GM13977 (cell line): ENCODE measurements around the gene CFAP46.

Experiments
- DNase-seq: peaks from one replicate; pipeline ENCODE4 v3.0.0; 2012; ENCODE audit warnings: low spot score
- CTCF ChIP-seq: IDR thresholded peaks from 2 replicates; pipeline ENCODE4 v1.5.1; 2012; ENCODE audit warnings: mild to moderate bottlenecking, control low read depth; ENCODE audit not compliant: insufficient read depth; ENCODE audit errors: extremely low read depth, missing control alignments
- in situ Hi-C: fragments of 300-500 bp; cut with MboI; formaldehyde crosslinking; loops from one replicate; pipeline ENCODE4 v1.12.0; 2022; ENCODE audit warnings: low sequenced_read_pairs, low pct_unique_long_range_greater_than_20kb, mixed read lengths, inconsistent platforms; ENCODE audit not compliant: unreplicated experiment

The CFAP46 gene

GRCh38 chr10:132838346-132838970, 103.9 kb downstream of the CFAP46 start:
- in situ Hi-C loops = no loop called here
- no peak for DNase-seq
- TF ChIP-seq CTCF = no peak

GRCh38 chr10:132837905-132838304, 104.5 kb downstream of the CFAP46 start:
- in situ Hi-C loops = no loop called here
- no peak for TF ChIP-seq CTCF

GRCh38 chr10:132836832-132837540, 105.4 kb downstream of the CFAP46 start:
- TF ChIP-seq CTCF = peak; percentile 74
- in situ Hi-C loops = no loop called here
- DNase-seq = peak; percentile 81

More at GRCh38 chr10:132837905-132838304, 104.5 kb downstream of the CFAP46 start:
- DNase-seq = no peak

GRCh38 chr10:132836248-132836831, 106.0 kb downstream of the CFAP46 start:
- in situ Hi-C loops = no loop called here
- TF ChIP-seq CTCF = no peak
- no peak for DNase-seq

GRCh38 chr10:132835848-132836233, 106.5 kb downstream of the CFAP46 start:
- in situ Hi-C loops = no loop called here
- DNase-seq = no peak
- TF ChIP-seq CTCF = no peak

- in situ Hi-C loops = no loop called here
- no peak for DNase-seq
- TF ChIP-seq CTCF = no peak
Observed at GRCh38 chr10:132834891-132835847, 107.2 kb downstream of the CFAP46 start.
